GM12878 (cell line): Measurements from ENCODE around the gene ZYX.

Experiments used
- BCL11A ChIP-seq: IDR thresholded peaks from 2 replicates; pipeline ENCODE4 v1.6.1; 2011; ENCODE audit warnings: low read depth, low read length
- EP300 ChIP-seq, 2 experiments: fragments of 150-350 bp in 1 of 2; IDR thresholded peaks; 2 replicates each; pipeline ENCODE4 v1.6.1; 2011 to 2012; ENCODE audit warnings: low read depth in 2 of 2, low read length in 2 of 2, borderline replicate concordance in 1 of 2, improper control_type of control experiment in 1 of 2, inconsistent platforms in 1 of 2; ENCODE audit not compliant: control insufficient read depth in 1 of 2
- FOS ChIP-seq: IDR thresholded peaks from 3 replicates; pipeline ENCODE4 v1.6.1; 2011; ENCODE audit warnings: borderline replicate concordance; ENCODE audit not compliant: insufficient read length; ENCODE audit errors: extremely low read depth
- SMAD1 ChIP-seq: fragments of 450-650 bp; IDR thresholded peaks from 2 replicates; pipeline ENCODE4 v1.6.1; 2018; ENCODE audit warnings: mild to moderate bottlenecking, low read depth; ENCODE audit not compliant: partially characterized antibody
- YY1 ChIP-seq: IDR thresholded peaks from 2 replicates; pipeline ENCODE4 v1.6.1; 2011; ENCODE audit warnings: low read depth, mild to moderate bottlenecking, low read length
- TF ChIP-seq, protein P1 (sequence below), 3 experiments: IDR thresholded peaks in 2 of 3; conservative IDR thresholded peaks in 1 of 3; 2 replicates each; pipeline ENCODE4 v1.5.1; 2011; ENCODE audit warnings: low read depth in 3 of 3, low read length in 3 of 3, mild to moderate bottlenecking in 3 of 3, control low read depth in 2 of 3, moderate library complexity in 2 of 3, inconsistent platforms in 1 of 3, mixed read lengths in 1 of 3; ENCODE audit not compliant: control insufficient read depth in 2 of 3, insufficient read depth in 1 of 3; ENCODE audit errors: extremely low read depth in 1 of 3

DNA sequence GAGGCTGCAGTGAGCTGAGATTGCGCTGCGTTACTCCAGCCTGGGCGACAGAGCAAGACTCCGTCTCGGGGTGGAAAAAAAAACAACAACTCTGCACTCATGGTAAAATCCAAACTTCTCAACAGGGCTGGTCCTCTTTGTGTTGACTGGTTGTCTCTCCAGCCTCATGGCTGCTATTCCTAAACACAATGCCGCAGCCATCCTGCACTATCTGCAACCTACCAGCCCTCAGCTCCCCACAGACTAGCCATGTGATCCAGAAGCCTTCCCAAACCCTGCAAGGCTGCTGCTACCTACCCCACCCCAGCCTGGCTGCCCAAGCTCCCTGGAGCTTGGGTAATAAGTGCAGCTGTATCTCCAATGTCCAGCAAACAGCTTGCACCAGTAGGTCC lies 11.7 kb downstream of the ZYX start:
- no peak for TF ChIP-seq EP300 (IDR thresholded peaks at IDR 0.05; ENCODE audit: borderline replicate concordance in 1 of 2, control insufficient read depth in 1 of 2, low read depth in 2 of 2, low read length in 2 of 2)
- no peak for TF ChIP-seq SMAD1
- TF ChIP-seq, protein P1, sequence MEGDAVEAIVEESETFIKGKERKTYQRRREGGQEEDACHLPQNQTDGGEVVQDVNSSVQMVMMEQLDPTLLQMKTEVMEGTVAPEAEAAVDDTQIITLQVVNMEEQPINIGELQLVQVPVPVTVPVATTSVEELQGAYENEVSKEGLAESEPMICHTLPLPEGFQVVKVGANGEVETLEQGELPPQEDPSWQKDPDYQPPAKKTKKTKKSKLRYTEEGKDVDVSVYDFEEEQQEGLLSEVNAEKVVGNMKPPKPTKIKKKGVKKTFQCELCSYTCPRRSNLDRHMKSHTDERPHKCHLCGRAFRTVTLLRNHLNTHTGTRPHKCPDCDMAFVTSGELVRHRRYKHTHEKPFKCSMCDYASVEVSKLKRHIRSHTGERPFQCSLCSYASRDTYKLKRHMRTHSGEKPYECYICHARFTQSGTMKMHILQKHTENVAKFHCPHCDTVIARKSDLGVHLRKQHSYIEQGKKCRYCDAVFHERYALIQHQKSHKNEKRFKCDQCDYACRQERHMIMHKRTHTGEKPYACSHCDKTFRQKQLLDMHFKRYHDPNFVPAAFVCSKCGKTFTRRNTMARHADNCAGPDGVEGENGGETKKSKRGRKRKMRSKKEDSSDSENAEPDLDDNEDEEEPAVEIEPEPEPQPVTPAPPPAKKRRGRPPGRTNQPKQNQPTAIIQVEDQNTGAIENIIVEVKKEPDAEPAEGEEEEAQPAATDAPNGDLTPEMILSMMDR (IDR thresholded peaks at IDR 0.05 in 2 of 3, conservative IDR thresholded peaks at IDR 0.05 in 1 of 3; ENCODE audit: control insufficient read depth in 2 of 3, extremely low read depth in 1 of 3, insufficient read depth in 1 of 3, low read depth in 3 of 3, low read length in 3 of 3) = no peak
- no peak for TF ChIP-seq YY1
- TF ChIP-seq BCL11A = no peak
- no peak for TF ChIP-seq FOS
